D721Med (cell line): ENCODE results near the gene CLCN7.

Source experiments
- DNase-seq: peaks from one replicate; pipeline ENCODE4 v3.0.0; 2011; ENCODE audit warnings: low spot score; ENCODE audit not compliant: insufficient read length
- FAIRE-seq: peaks from 2 replicates; lab custom pipeline; 2011; peaks lifted over from hg19 to GRCh38; lab: Jason Lieb, UNC
- CTCF ChIP-seq: IDR thresholded peaks from 2 replicates; pipeline ENCODE4 v1.5.1; 2012; ENCODE audit warnings: mild to moderate bottlenecking, control low read depth; ENCODE audit not compliant: insufficient read depth; ENCODE audit errors: missing control alignments

CLCN7 gene

GRCh38 chr16:1512774-1513173 is 37.9 kb upstream of the CLCN7 start:
- FAIRE-seq (no peak), DNase-seq (no peak)
- no peak for TF ChIP-seq CTCF

- no peak for TF ChIP-seq CTCF
- no peak for FAIRE-seq
- no peak for DNase-seq
These were observed 37.1 kb upstream of the CLCN7 start for GRCh38 chr16:1511662-1512569.

DNA sequence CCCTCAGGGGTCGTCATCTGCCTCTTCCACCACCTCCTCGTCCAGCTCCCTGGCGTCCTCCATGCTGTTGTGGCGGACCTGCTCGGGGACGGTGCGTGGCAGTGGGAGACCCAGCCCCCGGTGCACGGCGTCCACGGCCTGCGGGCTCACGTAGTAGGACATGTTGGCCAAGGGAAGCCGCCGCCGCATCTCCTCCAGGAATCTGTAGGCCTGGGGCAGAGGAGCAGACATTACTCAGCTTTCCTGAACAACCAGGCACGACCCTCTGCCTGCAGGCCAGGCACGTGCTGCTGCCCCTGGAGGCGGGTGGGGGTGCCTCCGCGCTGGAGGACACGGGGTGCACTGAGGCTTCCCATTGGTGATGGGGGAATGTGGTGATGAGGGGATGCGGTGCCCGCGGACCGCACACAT is 36.1 kb upstream of the CLCN7 start:
- TF ChIP-seq CTCF: no peak
- no peak for DNase-seq
- FAIRE-seq: no peak

DNA sequence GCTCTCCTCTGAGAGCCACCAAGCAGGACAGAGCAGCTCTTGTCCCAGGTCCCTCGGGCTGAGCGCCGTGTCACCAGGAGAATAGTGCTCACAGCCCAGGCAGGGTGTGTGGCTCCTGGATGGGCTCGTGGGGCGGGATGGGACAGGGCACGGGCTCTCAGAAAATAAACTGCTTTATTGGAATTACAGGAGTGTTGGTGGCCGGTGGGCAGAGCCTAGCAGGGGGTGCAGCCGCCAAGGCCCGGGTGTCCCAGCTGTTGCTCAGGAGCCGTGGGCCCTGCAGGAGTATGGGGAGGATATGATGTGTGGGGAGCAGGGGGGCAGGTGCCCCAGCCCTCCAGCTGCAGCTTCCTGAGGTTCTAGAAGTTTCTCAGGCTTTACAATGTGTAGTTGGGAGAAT is 35.4 kb upstream of the CLCN7 start:
- no peak for TF ChIP-seq CTCF
- no peak for DNase-seq

GRCh38 chr16:1509307-1510221 is 34.7 kb upstream of the CLCN7 start:
- no peak for TF ChIP-seq CTCF
- DNase-seq (no peak), FAIRE-seq (no peak)

More for the DNA sequence above, 35.4 kb upstream of the CLCN7 start:
- FAIRE-seq: no peak

DNA sequence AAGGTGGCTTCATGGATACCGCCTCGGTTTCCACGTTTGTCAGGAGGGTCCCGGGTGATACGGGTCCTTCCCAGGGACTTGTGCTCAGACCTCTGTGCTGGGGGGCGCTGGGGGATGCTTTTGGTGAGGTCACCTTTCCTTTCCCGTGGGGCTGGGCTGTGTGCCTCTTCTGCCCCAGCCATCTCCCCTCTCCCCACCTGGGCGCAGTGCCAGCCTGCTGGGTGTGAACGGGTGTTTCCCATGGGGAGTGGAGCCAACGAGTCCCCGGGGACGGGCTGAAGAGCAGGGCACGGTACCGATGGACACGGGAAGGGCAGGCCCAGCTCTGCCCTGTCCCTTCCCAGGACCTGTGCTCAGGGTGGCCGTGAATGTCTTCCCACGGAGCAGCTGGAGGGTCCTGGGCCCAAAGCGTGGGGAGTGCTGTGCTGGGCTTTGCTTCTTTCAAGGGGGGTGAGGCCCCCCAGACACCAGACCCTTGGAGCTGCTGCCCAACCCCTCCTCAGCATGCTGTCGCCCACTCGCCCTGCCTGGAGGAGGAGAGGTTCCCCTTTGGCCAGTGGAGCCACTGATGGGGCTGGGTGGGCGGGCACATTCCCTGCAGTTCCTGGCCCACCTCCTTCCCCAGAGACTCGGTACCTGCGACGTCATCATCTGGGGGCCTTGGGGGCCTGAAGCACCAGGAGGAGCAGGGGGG is 33.8 kb upstream of the CLCN7 start:
- no peak for TF ChIP-seq CTCF
- FAIRE-seq (no peak), DNase-seq (no peak)
